ENCODE measurements around the gene KRT74.

DNA sequence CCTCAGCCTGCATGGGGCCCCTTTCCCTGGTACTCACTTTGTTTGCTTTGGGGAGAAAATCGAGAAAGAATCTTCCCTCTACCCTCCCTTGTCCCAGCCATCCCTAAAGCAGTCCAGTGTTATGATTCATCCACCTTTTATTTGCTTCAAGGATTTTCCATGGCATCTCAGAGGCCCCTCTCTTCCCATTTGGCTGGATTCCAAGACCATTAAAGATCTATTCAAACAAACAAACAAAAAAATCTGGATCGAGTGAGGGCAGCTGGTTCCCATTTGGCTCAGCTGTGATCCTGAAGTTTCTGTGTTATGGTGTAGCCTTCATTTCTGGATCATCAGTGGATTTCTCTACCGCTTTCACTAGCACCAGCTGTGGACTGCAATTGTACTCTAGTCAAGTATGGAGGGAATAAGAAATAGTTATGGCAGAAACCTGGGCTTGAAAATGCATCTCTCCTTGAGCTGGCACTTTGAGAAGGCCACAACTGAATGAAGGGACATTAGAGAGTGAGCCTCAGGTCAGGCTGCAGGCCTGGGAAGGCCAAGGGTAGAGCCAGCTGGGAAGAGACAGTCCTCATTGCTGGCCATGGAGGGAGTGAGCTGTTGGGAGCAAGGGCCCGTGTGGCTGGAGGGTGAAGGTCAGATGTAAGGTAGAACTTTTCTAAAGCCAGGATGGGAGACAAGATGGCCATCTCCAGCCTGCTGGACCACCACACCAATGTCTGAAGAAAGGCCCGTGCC lies 34.4 kb downstream of the KRT74 start:
- TF ChIP-seq, protein P1, sequence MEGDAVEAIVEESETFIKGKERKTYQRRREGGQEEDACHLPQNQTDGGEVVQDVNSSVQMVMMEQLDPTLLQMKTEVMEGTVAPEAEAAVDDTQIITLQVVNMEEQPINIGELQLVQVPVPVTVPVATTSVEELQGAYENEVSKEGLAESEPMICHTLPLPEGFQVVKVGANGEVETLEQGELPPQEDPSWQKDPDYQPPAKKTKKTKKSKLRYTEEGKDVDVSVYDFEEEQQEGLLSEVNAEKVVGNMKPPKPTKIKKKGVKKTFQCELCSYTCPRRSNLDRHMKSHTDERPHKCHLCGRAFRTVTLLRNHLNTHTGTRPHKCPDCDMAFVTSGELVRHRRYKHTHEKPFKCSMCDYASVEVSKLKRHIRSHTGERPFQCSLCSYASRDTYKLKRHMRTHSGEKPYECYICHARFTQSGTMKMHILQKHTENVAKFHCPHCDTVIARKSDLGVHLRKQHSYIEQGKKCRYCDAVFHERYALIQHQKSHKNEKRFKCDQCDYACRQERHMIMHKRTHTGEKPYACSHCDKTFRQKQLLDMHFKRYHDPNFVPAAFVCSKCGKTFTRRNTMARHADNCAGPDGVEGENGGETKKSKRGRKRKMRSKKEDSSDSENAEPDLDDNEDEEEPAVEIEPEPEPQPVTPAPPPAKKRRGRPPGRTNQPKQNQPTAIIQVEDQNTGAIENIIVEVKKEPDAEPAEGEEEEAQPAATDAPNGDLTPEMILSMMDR (IDR thresholded peaks at IDR 0.05): no peak
- TF ChIP-seq POLR2A (IDR thresholded peaks at IDR 0.05): no peak
